Tibial nerve (tissue), 3 donors: Measurements from ENCODE around the gene CRB2.

Experiments
- POLR2A ChIP-seq, 2 donors: fragments of 450-650 bp; IDR thresholded peaks; one replicate each; pipeline ENCODE4 v1.6.1; 2017; ENCODE audit warnings: antibody characterized with exemption in 2 of 2, mild to moderate bottlenecking in 2 of 2, moderate library complexity in 2 of 2
- TF ChIP-seq, protein P1 (sequence below), 5 experiments: fragments of 200-600 bp in 3 of 5; fragments of 450-650 bp in 2 of 5; sonication (generic) in 3 of 5; IDR thresholded peaks; one replicate each; pipeline ENCODE4 v1.5.1; 2016 to 2019; ENCODE audit warnings: antibody characterized with exemption in 5 of 5, mild to moderate bottlenecking in 3 of 5, moderate library complexity in 2 of 5

- TF ChIP-seq, protein P1, sequence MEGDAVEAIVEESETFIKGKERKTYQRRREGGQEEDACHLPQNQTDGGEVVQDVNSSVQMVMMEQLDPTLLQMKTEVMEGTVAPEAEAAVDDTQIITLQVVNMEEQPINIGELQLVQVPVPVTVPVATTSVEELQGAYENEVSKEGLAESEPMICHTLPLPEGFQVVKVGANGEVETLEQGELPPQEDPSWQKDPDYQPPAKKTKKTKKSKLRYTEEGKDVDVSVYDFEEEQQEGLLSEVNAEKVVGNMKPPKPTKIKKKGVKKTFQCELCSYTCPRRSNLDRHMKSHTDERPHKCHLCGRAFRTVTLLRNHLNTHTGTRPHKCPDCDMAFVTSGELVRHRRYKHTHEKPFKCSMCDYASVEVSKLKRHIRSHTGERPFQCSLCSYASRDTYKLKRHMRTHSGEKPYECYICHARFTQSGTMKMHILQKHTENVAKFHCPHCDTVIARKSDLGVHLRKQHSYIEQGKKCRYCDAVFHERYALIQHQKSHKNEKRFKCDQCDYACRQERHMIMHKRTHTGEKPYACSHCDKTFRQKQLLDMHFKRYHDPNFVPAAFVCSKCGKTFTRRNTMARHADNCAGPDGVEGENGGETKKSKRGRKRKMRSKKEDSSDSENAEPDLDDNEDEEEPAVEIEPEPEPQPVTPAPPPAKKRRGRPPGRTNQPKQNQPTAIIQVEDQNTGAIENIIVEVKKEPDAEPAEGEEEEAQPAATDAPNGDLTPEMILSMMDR (IDR thresholded peaks at IDR 0.05) = no peak
- TF ChIP-seq POLR2A (IDR thresholded peaks at IDR 0.05) = no peak
Observed at GRCh38 chr9:123418506-123418905, 62.5 kb downstream of the CRB2 start.
